KMS-11 (cell line): ENCODE data around the gene MTUS2.
"Not testable (repeated sequence)": the region's sequence is repeated elsewhere in the genome, so short reads cannot be mapped to it uniquely, and the experiment has no call there.

Experiments
- H2AFZ ChIP-seq: fragments of 200-600 bp; sonication (generic); 2 replicates; pipeline ENCODE4 v1.6.1; 2016; ENCODE audit warnings: antibody characterized with exemption, mixed run types, low read depth
- H3K27ac ChIP-seq: fragments of 200-600 bp; sonication (generic); 2 replicates; pipeline ENCODE4 v1.6.1; 2016; ENCODE audit warnings: mild to moderate bottlenecking, mixed run types
- H3K27me3 ChIP-seq: fragments of 200-600 bp; sonication (generic); 2 replicates; pipeline ENCODE4 v1.6.1; 2017; ENCODE audit warnings: mild to moderate bottlenecking, low read depth, mixed run types, moderate library complexity; ENCODE audit not compliant: insufficient read depth
- H3K36me3 ChIP-seq: fragments of 200-600 bp; sonication (generic); 2 replicates; pipeline ENCODE4 v1.6.1; 2017; ENCODE audit warnings: mild to moderate bottlenecking, mixed run types; ENCODE audit not compliant: insufficient read depth
- H3K4me1 ChIP-seq: fragments of 200-600 bp; sonication (generic); 2 replicates; pipeline ENCODE4 v1.6.1; 2016; ENCODE audit warnings: mild to moderate bottlenecking, low read depth, mixed run types; ENCODE audit not compliant: poor library complexity, severe bottlenecking
- H3K4me2 ChIP-seq: fragments of 200-600 bp; sonication (generic); 2 replicates; pipeline ENCODE4 v1.7.0; 2016; ENCODE audit warnings: mild to moderate bottlenecking, mixed run types
- H3K4me3 ChIP-seq: fragments of 200-600 bp; sonication (generic); IDR thresholded peaks from 2 replicates; pipeline ENCODE4 v1.6.1; 2017; ENCODE audit warnings: low read depth, low read length, mixed read lengths; ENCODE audit not compliant: insufficient read depth
- H3K79me2 ChIP-seq: fragments of 200-600 bp; sonication (generic); 2 replicates; pipeline ENCODE4 v1.6.1; 2016; ENCODE audit warnings: low read depth, mixed run types; ENCODE audit not compliant: insufficient read depth
- H3K9ac ChIP-seq: fragments of 200-600 bp; sonication (generic); 2 replicates; pipeline ENCODE4 v1.6.1; 2016; ENCODE audit warnings: mild to moderate bottlenecking, mixed run types
- H4K20me1 ChIP-seq: fragments of 200-600 bp; sonication (generic); 2 replicates; pipeline ENCODE4 v1.6.1; 2016; ENCODE audit warnings: mild to moderate bottlenecking, mixed run types; ENCODE audit not compliant: insufficient read depth
- TF ChIP-seq, protein P1 (sequence below): fragments of 200-600 bp; sonication (generic); conservative IDR thresholded peaks from 2 replicates; pipeline ENCODE4 v1.6.1; 2017; ENCODE audit warnings: low read depth, mild to moderate bottlenecking, antibody characterized with exemption, low read length, moderate library complexity, mixed read lengths

MTUS2 gene

DNA sequence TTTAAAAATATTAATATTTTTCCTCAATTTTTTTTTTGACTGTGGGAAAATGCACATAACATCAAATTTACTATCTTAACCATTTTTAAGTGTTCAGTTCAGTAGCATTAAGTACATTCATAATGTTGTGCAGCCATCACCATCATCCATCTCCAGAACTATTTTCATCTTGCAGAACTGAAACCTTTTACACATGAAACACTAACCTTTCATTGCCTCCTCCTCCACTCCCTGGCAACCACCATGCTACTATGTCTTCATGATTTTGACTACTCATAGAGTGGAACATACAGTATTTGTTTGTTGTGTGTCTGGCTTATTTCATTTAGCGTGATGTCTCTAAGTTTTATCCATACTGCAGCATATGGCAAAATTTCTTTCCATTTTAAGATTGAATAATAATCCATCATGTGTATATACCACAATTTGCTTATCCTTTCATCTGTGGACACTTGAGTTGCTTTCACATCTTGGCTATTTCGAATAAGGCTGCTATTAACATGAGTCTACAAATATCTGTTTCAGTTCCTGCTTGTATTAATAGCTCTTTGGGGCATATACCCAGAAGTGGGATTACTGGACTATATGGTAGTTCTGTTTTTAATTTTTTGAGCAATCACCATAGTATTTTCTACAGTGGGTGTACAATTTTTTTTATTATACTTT is 376.4 kb downstream of the MTUS2 start:
- no peaks in the 10 kb centered on the region for H3K36me3 ChIP-seq
- no peaks in the 10 kb centered on the region for H3K27me3 ChIP-seq
- no peak overlapping the region for H3K9ac ChIP-seq
- H3K4me2 ChIP-seq, result no peak overlapping the region
- no peaks in the 10 kb centered on the region for H4K20me1 ChIP-seq
- H3K4me3 ChIP-seq, result no peak overlapping the region
- H3K4me1 ChIP-seq, result no peaks in the 10 kb centered on the region
- H3K27ac ChIP-seq, result no peak overlapping the region
- TF ChIP-seq, protein P1, sequence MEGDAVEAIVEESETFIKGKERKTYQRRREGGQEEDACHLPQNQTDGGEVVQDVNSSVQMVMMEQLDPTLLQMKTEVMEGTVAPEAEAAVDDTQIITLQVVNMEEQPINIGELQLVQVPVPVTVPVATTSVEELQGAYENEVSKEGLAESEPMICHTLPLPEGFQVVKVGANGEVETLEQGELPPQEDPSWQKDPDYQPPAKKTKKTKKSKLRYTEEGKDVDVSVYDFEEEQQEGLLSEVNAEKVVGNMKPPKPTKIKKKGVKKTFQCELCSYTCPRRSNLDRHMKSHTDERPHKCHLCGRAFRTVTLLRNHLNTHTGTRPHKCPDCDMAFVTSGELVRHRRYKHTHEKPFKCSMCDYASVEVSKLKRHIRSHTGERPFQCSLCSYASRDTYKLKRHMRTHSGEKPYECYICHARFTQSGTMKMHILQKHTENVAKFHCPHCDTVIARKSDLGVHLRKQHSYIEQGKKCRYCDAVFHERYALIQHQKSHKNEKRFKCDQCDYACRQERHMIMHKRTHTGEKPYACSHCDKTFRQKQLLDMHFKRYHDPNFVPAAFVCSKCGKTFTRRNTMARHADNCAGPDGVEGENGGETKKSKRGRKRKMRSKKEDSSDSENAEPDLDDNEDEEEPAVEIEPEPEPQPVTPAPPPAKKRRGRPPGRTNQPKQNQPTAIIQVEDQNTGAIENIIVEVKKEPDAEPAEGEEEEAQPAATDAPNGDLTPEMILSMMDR, result no peak
- no peak overlapping the region for H2AFZ ChIP-seq
- H3K79me2 ChIP-seq, result no peaks in the 10 kb centered on the region

DNA sequence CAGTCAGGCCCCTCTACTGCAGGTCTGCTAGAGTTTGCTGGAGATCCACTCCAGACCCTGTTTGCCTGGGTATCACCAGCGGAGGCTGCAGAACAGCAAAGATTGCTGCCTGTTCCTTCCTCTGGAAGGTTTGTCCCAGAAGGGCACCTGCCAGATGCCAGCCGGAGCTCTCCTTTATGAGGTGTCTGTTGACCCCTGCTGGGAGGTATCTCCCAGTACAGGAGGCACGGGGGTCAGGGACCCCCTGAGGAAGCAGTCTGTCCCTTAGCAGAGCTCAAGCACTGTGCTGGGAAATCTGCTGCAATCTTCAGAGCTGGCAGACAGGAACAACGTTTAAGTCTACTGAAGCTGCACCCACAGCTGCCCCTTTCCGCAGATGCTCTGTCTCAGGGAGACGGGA is 382.6 kb downstream of the MTUS2 start:
- H3K4me3 ChIP-seq, H3K27me3 ChIP-seq, H4K20me1 ChIP-seq, H3K4me1 ChIP-seq, H2AFZ ChIP-seq, H3K4me2 ChIP-seq, H3K36me3 ChIP-seq, H3K27ac ChIP-seq, H3K9ac ChIP-seq, H3K79me2 ChIP-seq: not testable (repeated sequence)

DNA sequence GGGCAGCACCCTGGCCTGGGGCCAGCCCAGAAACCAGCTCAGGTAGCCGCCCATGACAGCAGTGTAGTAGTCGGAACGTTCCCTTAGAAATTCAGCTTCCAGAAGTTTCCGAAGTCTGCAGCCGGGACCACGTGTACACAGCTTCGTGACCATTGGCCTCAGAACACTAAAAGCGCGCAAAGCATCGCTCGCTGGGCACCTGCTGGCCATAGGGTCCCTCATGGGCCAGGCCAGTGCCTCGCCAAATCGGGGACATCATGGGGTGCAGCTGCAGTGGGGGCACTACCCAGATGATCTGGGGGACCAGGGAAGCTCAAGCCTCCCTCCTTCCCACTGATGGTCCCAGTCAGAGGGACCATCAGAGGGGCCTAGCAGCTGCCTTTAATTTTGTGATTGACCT is 384.5 kb downstream of the MTUS2 start:
- TF ChIP-seq, protein P1, result no peak
- Histone ChIP-seq H4K20me1 (no peaks in the 10 kb centered on the region), H3K36me3 (no peaks in the 10 kb centered on the region), H2AFZ (no peak overlapping the region), H3K4me3 (no peak overlapping the region), H3K9ac (no peak overlapping the region), H3K4me1 (no peaks in the 10 kb centered on the region), H3K27me3 (no peaks in the 10 kb centered on the region), H3K4me2 (no peak overlapping the region), H3K79me2 (no peaks in the 10 kb centered on the region), H3K27ac (no peak overlapping the region)

DNA sequence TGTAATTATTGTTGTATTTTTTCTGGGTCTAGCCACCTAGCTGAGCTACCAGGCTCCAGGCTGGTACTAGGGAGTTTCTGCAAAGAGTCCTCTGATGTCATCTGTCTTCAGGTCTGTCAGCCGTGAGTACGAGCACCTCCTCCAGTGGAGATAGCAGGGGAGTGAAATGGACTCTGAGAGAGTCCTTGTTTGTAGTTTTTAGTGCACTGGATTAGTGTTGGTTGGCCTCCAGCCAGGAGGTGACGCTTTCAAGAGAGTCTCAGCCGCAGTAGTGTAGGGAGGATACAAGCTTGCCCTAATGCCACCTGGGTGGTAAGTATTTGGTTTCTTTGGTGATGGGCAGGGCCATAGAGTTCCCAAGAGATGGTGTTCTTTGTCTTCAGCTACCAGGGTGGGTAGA is 390.5 kb downstream of the MTUS2 start:
- H3K27me3 ChIP-seq, result no peaks in the 10 kb centered on the region
- H3K79me2 ChIP-seq, result no peaks in the 10 kb centered on the region
- no peak overlapping the region for H3K9ac ChIP-seq
- no peak overlapping the region for H3K27ac ChIP-seq
- no peak overlapping the region for H3K4me3 ChIP-seq
- no peak overlapping the region for H2AFZ ChIP-seq
- H3K36me3 ChIP-seq, result no peaks in the 10 kb centered on the region
- no peaks in the 10 kb centered on the region for H4K20me1 ChIP-seq
- no peaks in the 10 kb centered on the region for H3K4me1 ChIP-seq
- H3K4me2 ChIP-seq, result no peak overlapping the region
- TF ChIP-seq, protein P1, result no peak

DNA sequence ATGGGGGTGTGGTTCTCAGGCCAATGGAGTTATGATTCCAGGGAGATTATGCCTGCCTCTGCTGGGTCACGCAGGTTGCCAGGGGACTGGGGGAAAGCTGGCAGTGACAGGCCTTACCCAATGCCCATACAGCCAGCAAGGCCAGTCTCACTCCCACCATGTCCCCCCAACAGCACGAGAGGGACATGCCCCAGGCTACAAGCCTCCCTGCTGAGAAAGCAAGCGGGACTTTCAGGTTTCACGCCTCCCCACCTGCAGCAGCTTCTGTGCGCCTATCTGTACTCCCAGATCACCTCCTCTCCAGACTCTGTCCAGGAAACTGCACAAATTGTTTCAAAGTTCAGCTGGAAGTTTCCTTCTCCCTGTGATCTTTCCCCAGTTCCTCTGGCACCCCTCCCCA is 391.0 kb downstream of the MTUS2 start:
- H3K4me2 ChIP-seq, result not testable (repeated sequence)

More for the DNA sequence above, 391.0 kb downstream of the MTUS2 start:
- H2AFZ ChIP-seq, H3K9ac ChIP-seq, H3K79me2 ChIP-seq, H3K27me3 ChIP-seq, H3K4me1 ChIP-seq, H3K27ac ChIP-seq, H3K36me3 ChIP-seq, H4K20me1 ChIP-seq, H3K4me3 ChIP-seq: not testable (repeated sequence)
